ENCODE results near the gene SOHLH1. TPM values are rescaled to one million over a fixed set of nuclear protein-coding genes. Genes with fewer than 3 reads are reported as not detected.
A peak's percentile ranks its signal among the peaks of the same experiment; 100 is the strongest.

The SOHLH1 gene
- total RNA-seq, 1 experiment from 2014 or later, result not detected

DNA sequence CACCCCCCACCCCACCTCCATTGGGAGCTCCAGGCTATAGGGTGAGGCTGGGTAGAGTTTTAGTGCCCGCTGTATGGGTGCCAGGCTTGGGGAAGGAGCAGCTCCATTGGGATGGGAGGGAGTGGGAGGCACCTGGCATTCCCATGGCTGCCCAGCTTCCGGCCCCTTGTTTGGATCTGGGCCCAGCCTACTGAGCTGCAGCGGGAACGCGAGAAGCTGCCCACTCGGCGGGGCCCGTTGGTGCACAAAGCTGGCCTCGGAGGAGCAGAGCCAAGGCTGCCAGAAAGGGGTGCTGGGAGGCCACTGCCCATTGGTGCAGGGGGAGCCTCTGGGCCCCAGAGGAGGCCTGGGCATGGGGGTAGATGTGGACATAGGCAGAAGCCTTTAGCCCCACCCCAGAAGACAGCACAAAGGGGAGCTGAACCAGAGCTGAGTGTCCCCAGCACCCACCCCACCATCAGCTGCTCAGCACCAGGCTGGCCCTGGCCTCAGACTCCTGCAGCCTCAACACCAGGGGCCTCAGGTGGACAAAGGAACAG, 31.7 kb downstream of the SOHLH1 start:
- ChIA-PET POLR2A (no interaction called here), CTCF (no interaction called here)
- no peaks in the 10 kb centered on the region; the same call in 1 of the 2 replicates for H3K4me1 Mint-ChIP-seq
- no peaks in the 10 kb centered on the region for H3K27me3 Mint-ChIP-seq (ENCODE audit: low read depth)
- no peak for ATAC-seq
- no peak overlapping the region for H3K27ac Mint-ChIP-seq
- H3K4me3 Mint-ChIP-seq, result no peak overlapping the region
- no peak for TF ChIP-seq ZNF138 (CRISPR knock-in tag; conservative IDR thresholded peaks at IDR 0.05)
- TF ChIP-seq, protein P1, sequence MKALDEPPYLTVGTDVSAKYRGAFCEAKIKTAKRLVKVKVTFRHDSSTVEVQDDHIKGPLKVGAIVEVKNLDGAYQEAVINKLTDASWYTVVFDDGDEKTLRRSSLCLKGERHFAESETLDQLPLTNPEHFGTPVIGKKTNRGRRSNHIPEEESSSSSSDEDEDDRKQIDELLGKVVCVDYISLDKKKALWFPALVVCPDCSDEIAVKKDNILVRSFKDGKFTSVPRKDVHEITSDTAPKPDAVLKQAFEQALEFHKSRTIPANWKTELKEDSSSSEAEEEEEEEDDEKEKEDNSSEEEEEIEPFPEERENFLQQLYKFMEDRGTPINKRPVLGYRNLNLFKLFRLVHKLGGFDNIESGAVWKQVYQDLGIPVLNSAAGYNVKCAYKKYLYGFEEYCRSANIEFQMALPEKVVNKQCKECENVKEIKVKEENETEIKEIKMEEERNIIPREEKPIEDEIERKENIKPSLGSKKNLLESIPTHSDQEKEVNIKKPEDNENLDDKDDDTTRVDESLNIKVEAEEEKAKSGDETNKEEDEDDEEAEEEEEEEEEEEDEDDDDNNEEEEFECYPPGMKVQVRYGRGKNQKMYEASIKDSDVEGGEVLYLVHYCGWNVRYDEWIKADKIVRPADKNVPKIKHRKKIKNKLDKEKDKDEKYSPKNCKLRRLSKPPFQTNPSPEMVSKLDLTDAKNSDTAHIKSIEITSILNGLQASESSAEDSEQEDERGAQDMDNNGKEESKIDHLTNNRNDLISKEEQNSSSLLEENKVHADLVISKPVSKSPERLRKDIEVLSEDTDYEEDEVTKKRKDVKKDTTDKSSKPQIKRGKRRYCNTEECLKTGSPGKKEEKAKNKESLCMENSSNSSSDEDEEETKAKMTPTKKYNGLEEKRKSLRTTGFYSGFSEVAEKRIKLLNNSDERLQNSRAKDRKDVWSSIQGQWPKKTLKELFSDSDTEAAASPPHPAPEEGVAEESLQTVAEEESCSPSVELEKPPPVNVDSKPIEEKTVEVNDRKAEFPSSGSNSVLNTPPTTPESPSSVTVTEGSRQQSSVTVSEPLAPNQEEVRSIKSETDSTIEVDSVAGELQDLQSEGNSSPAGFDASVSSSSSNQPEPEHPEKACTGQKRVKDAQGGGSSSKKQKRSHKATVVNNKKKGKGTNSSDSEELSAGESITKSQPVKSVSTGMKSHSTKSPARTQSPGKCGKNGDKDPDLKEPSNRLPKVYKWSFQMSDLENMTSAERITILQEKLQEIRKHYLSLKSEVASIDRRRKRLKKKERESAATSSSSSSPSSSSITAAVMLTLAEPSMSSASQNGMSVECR (CRISPR knock-in tag; IDR thresholded peaks at IDR 0.05; ENCODE audit: borderline replicate concordance), result no peak
- no peak for TF ChIP-seq E2F4 (CRISPR knock-in tag; IDR thresholded peaks at IDR 0.05; ENCODE audit: borderline replicate concordance, low read depth)
- peaks cover 11% of the 10 kb centered on the region for H3K9me3 Mint-ChIP-seq
- no peak for DNase-seq (ENCODE audit: low spot score)
- H3K36me3 Mint-ChIP-seq, result peaks cover 11% of the 10 kb centered on the region

- Mint-ChIP-seq H3K36me3 (peaks cover 11% of the 10 kb centered on the region), H3K27ac (0 out of 2 replicates have a peak overlapping the region, but pooled peaks have one; percentile 19), H3K9me3 (peaks cover 11% of the 10 kb centered on the region), H3K27me3 (ENCODE audit: low read depth) (no peaks in the 10 kb centered on the region), H3K4me1 (peaks cover 5% of the 10 kb centered on the region), H3K4me3 (no peak overlapping the region)
- DNase-seq (ENCODE audit: low spot score) (no peak), ATAC-seq (no peak)
- TF ChIP-seq ATF6 (CRISPR knock-in tag; IDR thresholded peaks at IDR 0.05) (no peak), ZNF121 (CRISPR knock-in tag; IDR thresholded peaks at IDR 0.05) (no peak), ZNF263 (CRISPR knock-in tag; IDR thresholded peaks at IDR 0.05; ENCODE audit: low read depth) (no peak), E2F4 (CRISPR knock-in tag; IDR thresholded peaks at IDR 0.05; ENCODE audit: borderline replicate concordance, low read depth) (no peak), GTF2I (CRISPR knock-in tag; conservative IDR thresholded peaks at IDR 0.05) (no peak), MXD4 (CRISPR knock-in tag; IDR thresholded peaks at IDR 0.05; ENCODE audit: borderline replicate concordance) (no peak), TP53 (CRISPR knock-in tag; IDR thresholded peaks at IDR 0.05) (no peak), ZNF396 (CRISPR knock-in tag; IDR thresholded peaks at IDR 0.05; ENCODE audit: borderline replicate concordance) (no peak)
- ChIA-PET POLR2A (no interaction called here), CTCF (no interaction called here)
These were observed 32.5 kb downstream of the SOHLH1 start for GRCh38 chr9:135666534-135667462.

DNA sequence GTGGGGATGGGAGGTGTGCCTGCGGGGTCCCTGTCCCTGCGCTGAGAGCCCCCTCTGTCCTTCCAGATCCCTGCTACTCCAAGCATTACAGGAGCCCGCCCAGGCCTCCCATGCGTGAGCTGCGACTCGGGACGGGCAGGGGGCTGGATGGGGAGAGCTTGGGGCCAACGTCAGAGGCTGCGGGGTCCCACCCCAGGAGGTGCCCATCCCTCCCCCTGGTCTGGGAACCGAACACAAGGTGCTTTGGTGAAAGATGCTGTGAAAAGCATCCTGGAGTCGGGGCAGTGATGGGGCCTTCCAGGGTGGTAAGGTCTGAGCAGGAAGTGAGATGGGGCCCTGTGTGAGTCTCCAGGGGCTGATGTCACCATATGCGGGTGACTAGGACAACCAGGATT, 33.5 kb downstream of the SOHLH1 start:
- H3K27me3 Mint-ChIP-seq (ENCODE audit: low read depth), result no peaks in the 10 kb centered on the region
- peaks cover 14% of the 10 kb centered on the region for H3K9me3 Mint-ChIP-seq
- POLR2A ChIA-PET, result no interaction called here
- peaks cover 6% of the 10 kb centered on the region for H3K4me1 Mint-ChIP-seq
- H3K36me3 Mint-ChIP-seq, result peaks cover 11% of the 10 kb centered on the region
- H3K4me3 Mint-ChIP-seq, result no peak overlapping the region
- DNase-seq (ENCODE audit: low spot score) (no peak), ATAC-seq (no peak)
- no peak overlapping the region for H3K27ac Mint-ChIP-seq
- CTCF ChIA-PET, result interaction anchor here (0.5 kb wide), 1 partner anchor 227 kb away, joined by 3 read pairs; no protein-coding TSS in a partner anchor
- TF ChIP-seq SOX15 (CRISPR knock-in tag; IDR thresholded peaks at IDR 0.05), result no peak
- TF ChIP-seq ATF1 (CRISPR knock-in tag; IDR thresholded peaks at IDR 0.05), result no peak
- no peak for TF ChIP-seq E2F4 (CRISPR knock-in tag; IDR thresholded peaks at IDR 0.05; ENCODE audit: borderline replicate concordance, low read depth)
- no peak for TF ChIP-seq CTCF (IDR thresholded peaks at IDR 0.05)
- TF ChIP-seq ZNF219 (CRISPR knock-in tag; IDR thresholded peaks at IDR 0.05; ENCODE audit: borderline replicate concordance), result no peak
- TF ChIP-seq RELA (CRISPR knock-in tag; IDR thresholded peaks at IDR 0.05; ENCODE audit: borderline replicate concordance), result no peak
- TF ChIP-seq ZSCAN18 (CRISPR knock-in tag; IDR thresholded peaks at IDR 0.05), result no peak

All from WTC11 (cell line).